MCF 10A (cell line): ENCODE data around the gene SCLT1. TPM values are rescaled to one million over a fixed set of nuclear protein-coding genes. Genes with fewer than 3 reads are reported as not detected.

ENCODE experiments used
- BruUV-seq: library from RNA; stranded (reverse); fragments of 400-500 nt; replicated peaks from 2 replicates; lab custom pipeline; 2021; lab: Mats Ljungman, UMichigan
- CTCF ChIA-PET: fragments of 300-600 bp; sonication (Branson Sonifier 250); formaldehyde crosslinking; extraction: SDS; loops from one replicate; lab custom pipeline; 2021; ENCODE audit warnings: antibody characterized with exemption, inconsistent platforms; lab: Yijun Ruan, JAX
- POLR2A ChIA-PET: fragments of 300-600, 350-650 bp; sonication (Branson Sonifier 250); formaldehyde crosslinking; extraction: SDS; loops from one replicate; lab custom pipeline; 2020; ENCODE audit warnings: antibody characterized with exemption, inconsistent platforms; lab: Yijun Ruan, JAX
- DNase-seq: peaks from one replicate; pipeline ENCODE4 v3.0.0-alpha.2; 2018; ENCODE audit not compliant: unreplicated experiment
- H3K27ac Mint-ChIP-seq: one replicate; pipeline ENCODE4 v1.8.0; 2022; ENCODE audit warnings: mild to moderate bottlenecking, low read depth, mixed read lengths; ENCODE audit not compliant: unreplicated experiment
- H3K27me3 Mint-ChIP-seq: one replicate; pipeline ENCODE4 v1.8.0; 2022; ENCODE audit warnings: mixed read lengths; ENCODE audit not compliant: insufficient read depth, unreplicated experiment
- H3K36me3 Mint-ChIP-seq: one replicate; pipeline ENCODE4 v1.8.0; 2022; ENCODE audit warnings: mild to moderate bottlenecking, moderate library complexity, mixed read lengths; ENCODE audit not compliant: insufficient read depth, unreplicated experiment
- H3K4me1 Mint-ChIP-seq: one replicate; pipeline ENCODE4 v1.8.0; 2022; ENCODE audit warnings: mixed read lengths; ENCODE audit not compliant: insufficient read depth, unreplicated experiment
- H3K4me3 Mint-ChIP-seq: one replicate; pipeline ENCODE4 v1.8.0; 2022; ENCODE audit warnings: mild to moderate bottlenecking, moderate library complexity, mixed read lengths; ENCODE audit not compliant: unreplicated experiment
- H3K9me3 Mint-ChIP-seq: one replicate; pipeline ENCODE4 v1.8.0; 2022; ENCODE audit warnings: mixed read lengths; ENCODE audit not compliant: unreplicated experiment
- intact Hi-C: fragments of 100-400 bp; cut with micrococcal nuclease; formaldehyde crosslinking; loops from 2 replicates; pipeline ENCODE4 v1.14.1; 2022
- total RNA-seq: library from RNA; stranded (reverse); gene quantifications from 2 replicates; pipeline ENCODE4 v1.2.3, GENCODE V29; 2022
- TF ChIP-seq, protein P1 (sequence below): fragments of 200-600 bp; IDR thresholded peaks from one replicate; pipeline ENCODE4 v1.8.0; 2022; ENCODE audit warnings: antibody characterized with exemption, mild to moderate bottlenecking; ENCODE audit not compliant: unreplicated experiment

SCLT1 gene
- total RNA-seq, 1 experiment from 2014 or later, result 20.7 TPM

DNA sequence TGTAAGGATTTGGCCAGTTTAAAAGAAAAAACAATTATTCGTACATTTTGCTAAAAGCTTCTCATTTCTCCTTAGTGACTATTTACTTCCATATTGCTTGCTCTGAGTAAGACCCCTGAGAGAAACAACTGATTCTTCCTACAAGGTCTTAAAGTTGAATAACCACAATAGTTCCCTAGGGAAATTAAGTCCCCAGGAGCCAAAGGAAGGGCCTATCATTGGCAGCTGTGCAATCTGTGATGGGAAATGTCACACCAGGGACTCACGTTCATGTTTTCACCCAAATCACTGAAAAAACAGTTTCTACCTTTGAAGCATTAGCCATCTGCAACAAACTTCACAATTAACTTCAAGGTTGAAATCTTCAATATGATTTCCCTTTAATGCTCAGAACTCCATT, 217.1 kb downstream of the SCLT1 start:
- TF ChIP-seq, protein P1, sequence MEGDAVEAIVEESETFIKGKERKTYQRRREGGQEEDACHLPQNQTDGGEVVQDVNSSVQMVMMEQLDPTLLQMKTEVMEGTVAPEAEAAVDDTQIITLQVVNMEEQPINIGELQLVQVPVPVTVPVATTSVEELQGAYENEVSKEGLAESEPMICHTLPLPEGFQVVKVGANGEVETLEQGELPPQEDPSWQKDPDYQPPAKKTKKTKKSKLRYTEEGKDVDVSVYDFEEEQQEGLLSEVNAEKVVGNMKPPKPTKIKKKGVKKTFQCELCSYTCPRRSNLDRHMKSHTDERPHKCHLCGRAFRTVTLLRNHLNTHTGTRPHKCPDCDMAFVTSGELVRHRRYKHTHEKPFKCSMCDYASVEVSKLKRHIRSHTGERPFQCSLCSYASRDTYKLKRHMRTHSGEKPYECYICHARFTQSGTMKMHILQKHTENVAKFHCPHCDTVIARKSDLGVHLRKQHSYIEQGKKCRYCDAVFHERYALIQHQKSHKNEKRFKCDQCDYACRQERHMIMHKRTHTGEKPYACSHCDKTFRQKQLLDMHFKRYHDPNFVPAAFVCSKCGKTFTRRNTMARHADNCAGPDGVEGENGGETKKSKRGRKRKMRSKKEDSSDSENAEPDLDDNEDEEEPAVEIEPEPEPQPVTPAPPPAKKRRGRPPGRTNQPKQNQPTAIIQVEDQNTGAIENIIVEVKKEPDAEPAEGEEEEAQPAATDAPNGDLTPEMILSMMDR, result no peak
- Mint-ChIP-seq H3K27ac (no peak overlapping the region), H3K4me3 (no peak overlapping the region), H3K27me3 (no peaks in the 10 kb centered on the region), H3K4me1 (peaks cover 16% of the 10 kb centered on the region), H3K36me3 (peaks cover 34% of the 10 kb centered on the region), H3K9me3 (no peaks in the 10 kb centered on the region)
- POLR2A ChIA-PET, result interaction anchor here (1.0 kb wide), 1 partner anchor 13 kb away, joined by 4 read pairs; no protein-coding TSS in a partner anchor
- no TSS peak for BruUV-seq
- CTCF ChIA-PET, result interaction anchor here (0.6 to 1.9 kb wide), 2 partner anchors 13 to 222 kb away, joined by 3 to 4 read pairs; no protein-coding TSS in a partner anchor
- DNase-seq, result no peak
- intact Hi-C loops, result no loop called here

DNA sequence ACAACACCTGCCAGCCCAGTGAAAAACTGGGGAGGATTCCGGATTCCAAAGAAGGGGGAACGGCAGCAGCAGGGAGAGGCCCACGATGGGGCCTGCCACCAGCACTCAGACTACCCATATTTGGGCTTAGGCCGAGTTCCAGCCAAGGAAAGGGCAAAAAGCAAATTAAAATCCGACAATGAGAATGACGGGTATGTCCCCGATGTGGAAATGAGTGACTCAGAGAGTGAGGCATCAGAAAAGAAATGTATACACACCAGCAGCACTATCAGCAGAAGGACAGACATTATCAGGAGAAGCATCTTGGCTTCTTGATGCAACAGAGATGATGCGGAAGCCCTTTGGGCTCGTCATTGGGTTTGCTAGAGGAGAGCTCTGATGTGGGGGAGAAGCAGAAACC, 221.4 kb downstream of the SCLT1 start:
- no TSS peak for BruUV-seq
- Mint-ChIP-seq H3K27me3 (no peaks in the 10 kb centered on the region), H3K4me3 (no peak overlapping the region), H3K27ac (peak overlapping the region; percentile 73), H3K36me3 (peaks cover 68% of the 10 kb centered on the region), H3K4me1 (peaks cover 18% of the 10 kb centered on the region), H3K9me3 (no peaks in the 10 kb centered on the region)
- DNase-seq, result peak; percentile 87
- POLR2A ChIA-PET, result no interaction called here
- intact Hi-C loops, result no loop called here
- CTCF ChIA-PET, result no interaction called here
- TF ChIP-seq, protein P1, result no peak

DNA sequence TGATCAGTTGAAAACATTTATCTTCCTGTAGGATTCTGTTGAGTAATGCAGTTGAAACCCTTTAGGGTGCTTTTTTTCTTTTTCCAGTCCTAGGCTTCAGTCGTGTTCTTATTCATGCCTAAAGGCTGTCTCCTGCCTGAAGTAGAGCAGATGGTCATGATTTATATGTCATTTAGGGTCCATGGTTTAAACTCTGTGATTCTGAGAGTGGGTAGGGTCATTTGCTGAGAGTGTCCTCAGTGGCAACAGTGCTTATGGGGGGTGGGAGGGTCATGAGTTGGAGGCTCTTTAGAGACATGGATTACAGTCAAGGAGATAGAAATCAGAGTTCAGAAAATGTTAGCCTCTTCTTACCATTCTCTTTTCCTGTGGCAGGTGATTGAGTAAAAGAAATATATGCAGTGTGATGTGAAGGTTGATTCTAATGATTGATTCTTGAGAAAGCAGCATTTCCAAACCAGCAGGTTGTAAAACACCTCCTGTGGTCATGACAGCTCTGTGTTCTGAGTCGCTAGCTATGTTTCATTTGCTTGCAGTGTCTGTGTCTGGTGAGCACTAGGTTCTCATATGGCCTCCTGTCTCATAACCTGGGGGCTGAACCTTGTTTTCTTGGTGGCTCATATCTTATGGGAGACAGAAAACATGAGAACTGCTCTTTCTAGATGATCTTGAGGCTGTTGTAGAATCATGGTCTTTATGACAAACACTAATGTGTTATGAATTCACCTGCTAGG, 223.4 kb downstream of the SCLT1 start:
- BruUV-seq, result no TSS peak
- peaks cover 18% of the 10 kb centered on the region for H3K4me1 Mint-ChIP-seq
- peaks cover 83% of the 10 kb centered on the region for H3K36me3 Mint-ChIP-seq
- no peak overlapping the region for H3K4me3 Mint-ChIP-seq
- DNase-seq, result no peak
- TF ChIP-seq, protein P1, result no peak
- POLR2A ChIA-PET, result interaction anchor here (0.6 to 1.4 kb wide), 3 partner anchors 8 to 1217 kb away, joined by 3 read pairs; no protein-coding TSS in a partner anchor
- H3K27me3 Mint-ChIP-seq, result no peaks in the 10 kb centered on the region
- no peaks in the 10 kb centered on the region for H3K9me3 Mint-ChIP-seq
- H3K27ac Mint-ChIP-seq, result peak overlapping the region; percentile 64
- intact Hi-C loops, result loop anchor here (5.0 kb wide), 1 partner anchor 222 kb away; the partner anchor contains the start of gene SCLT1
- CTCF ChIA-PET, result interaction anchor here (0.8 kb wide), 1 partner anchor 442 kb away, joined by 3 read pairs; no protein-coding TSS in a partner anchor

DNA sequence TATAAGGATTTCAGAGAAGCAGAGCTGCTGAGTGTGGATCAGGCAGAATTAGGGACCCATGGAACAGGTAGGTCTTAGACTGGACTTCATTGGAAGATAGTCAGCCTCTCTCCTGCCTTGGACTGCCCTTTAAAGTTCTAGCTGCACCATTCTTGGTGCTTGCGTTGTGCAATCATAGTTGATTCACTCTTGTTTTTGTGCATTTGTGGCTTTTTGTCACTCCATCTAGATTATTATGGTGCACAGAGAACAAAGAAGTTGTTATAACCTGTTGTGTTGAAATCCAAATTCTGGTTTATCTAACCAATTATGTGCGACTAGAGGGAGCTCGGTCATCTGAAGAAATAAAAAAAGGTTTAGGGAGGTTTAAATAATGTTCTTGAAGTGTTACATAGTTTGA, 224.6 kb downstream of the SCLT1 start:
- Mint-ChIP-seq H3K9me3 (no peaks in the 10 kb centered on the region), H3K4me1 (peaks cover 18% of the 10 kb centered on the region), H3K36me3 (peaks cover 88% of the 10 kb centered on the region), H3K27ac (peak overlapping the region; percentile 64), H3K4me3 (no peak overlapping the region), H3K27me3 (no peaks in the 10 kb centered on the region)
- no TSS peak for BruUV-seq
- TF ChIP-seq, protein P1, result no peak
- ChIA-PET CTCF (interaction anchor here (0.7 kb wide), 1 partner anchor 59 kb away, joined by 3 read pairs; the partner anchor contains the start of gene JADE1), POLR2A (interaction anchor here (0.7 to 1.4 kb wide), 2 partner anchors 10 to 59 kb away, joined by 3 read pairs; partner anchors contain the start of gene JADE1)
- DNase-seq, result peak; percentile 63
- intact Hi-C loops, result loop anchor here (5.0 kb wide), 1 partner anchor 224 kb away; the partner anchor contains the start of gene SCLT1
